AML-193 (cell line): ENCODE results near the gene SFTPB.
"Not testable (repeated sequence)": the region's sequence is repeated elsewhere in the genome, so short reads cannot be mapped to it uniquely, and the experiment has no call there.

Experiments
- DNase-seq, 2 experiments: peaks; one replicate each; lab custom pipeline; 2025; lab: John Stamatoyannopoulos, UW

The SFTPB gene

DNA sequence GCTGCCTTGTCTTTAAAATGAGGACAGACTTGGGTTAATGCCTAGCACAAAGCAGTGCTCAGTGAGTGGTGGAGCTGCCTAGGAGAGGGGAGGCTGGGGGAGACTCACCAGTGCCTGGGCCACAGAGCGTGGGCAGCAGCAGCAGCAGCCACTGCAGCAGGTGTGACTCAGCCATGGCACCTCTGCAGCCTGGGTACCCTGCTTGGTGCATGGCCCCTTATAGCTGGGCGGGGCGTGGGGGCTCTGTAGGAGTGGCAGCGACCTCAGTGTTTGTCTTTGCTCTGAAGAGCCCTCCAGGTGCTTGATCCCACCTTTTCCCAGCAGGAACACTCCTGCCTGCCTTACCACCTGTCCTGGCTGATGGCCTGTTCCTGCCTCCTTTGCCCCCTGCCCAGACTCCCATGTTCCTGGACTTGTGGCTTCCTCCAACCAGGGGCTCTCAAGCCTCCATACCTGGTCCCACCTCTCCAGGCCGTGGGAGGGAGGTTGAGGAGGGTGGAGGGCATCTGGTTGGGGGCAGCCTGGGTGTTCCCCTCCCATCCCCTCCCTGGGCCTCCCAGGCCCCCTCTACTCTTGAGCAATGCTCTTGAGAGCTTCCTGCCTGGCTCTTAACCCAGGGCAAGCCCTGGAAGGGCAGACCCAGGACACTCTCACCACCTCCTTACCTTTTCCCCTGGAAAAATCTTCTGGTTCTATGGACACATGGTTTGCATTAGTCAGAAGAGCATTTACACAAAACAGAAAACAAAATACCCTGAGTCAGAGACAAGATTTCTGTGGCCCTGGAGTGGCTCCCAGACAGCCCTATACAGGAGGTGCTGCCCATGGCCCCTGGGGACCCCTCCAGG is at the start of gene SFTPB:
TSS of gene SFTPB (minus strand) at position 191 of the 848 bp plus-strand sequence. CDS start at position 175, 16 bp downstream.
- no peak for DNase-seq

DNA sequence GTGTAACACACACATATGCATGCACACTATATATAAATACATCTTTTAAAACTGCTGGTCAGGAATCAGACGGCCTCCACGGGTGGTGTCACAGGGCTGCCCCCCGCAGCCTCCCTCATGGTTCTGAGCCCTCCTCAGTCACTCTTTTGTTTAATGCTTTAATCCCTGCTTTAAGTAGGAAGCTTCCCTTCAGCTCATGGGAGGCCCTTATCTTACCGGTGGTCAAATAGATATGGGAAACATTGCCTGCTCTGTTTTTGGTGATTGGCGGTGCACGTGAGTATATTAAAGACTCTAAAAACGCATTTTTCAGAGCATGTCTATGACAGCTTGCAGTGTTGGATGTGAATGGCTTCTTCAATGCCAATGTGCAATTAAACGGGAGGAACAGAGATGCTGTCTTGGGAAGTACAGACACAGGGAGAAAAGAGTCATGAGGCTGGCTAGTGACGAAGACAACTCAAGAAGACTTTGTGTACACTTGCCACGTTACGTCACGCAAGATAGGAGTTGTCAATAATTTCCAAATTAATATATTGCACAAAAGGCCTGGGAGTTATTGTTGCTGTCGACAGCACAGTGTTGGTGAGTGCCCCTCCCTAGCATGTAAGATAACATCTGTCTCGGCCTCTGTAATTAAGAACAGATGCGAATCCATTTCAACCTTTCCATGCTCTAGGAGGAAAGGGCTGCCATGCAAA is 49.5 kb upstream of the SFTPB start:
- DNase-seq = no peak

GRCh38 chr2:85716346-85716914 is 48.4 kb upstream of the SFTPB start:
- DNase-seq = no peak

DNA sequence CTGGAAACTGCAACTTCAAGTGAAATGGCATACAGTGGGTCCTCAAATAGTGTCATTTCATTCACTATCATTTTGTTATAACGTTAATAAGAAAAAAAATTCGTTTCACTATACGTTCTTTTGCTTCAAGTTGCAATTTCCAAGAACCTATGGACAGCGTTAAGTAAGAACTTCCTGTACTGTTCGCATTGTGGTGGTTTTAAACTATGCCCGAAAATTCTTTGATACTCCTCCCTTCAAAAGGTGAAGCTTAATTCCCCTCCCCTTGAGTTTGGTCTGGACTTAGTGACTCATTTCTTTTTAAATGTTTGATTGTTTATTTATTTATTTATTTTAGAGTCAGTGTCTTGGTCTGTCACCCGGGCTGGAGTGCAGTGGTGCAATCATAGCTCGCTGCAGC is 46.8 kb upstream of the SFTPB start:
- DNase-seq = no peak

GRCh38 chr2:85714421-85714820 is 46.4 kb upstream of the SFTPB start:
- DNase-seq = not testable (repeated sequence)

DNA sequence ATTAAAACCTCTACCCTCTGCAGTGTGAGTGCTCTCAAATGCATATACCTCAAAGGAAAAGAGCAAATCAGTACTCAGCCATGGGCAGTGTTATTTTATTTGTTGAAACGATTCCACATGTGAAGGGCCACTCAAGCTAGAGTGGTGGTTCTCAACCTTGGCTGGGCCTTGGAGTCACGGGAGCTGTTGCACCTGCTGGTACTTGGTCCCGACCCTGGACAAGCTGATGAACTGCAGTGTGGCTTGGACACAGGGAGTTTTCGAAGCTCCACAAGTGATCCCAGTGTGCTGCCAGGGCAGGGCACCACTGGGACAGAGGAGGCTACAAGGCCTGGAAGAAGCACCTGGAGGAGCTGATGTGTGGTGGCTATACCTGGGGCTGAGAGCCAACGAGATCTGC is 45.8 kb upstream of the SFTPB start:
- DNase-seq = no peak

GRCh38 chr2:85712849-85713612 is 45.0 kb upstream of the SFTPB start:
- no peak for DNase-seq

- DNase-seq = no peak
Measured at GRCh38 chr2:85712336-85712735, 44.3 kb upstream of the SFTPB start.

- no peak for DNase-seq
Measured at GRCh38 chr2:85711578-85712060, 43.6 kb upstream of the SFTPB start.

DNA sequence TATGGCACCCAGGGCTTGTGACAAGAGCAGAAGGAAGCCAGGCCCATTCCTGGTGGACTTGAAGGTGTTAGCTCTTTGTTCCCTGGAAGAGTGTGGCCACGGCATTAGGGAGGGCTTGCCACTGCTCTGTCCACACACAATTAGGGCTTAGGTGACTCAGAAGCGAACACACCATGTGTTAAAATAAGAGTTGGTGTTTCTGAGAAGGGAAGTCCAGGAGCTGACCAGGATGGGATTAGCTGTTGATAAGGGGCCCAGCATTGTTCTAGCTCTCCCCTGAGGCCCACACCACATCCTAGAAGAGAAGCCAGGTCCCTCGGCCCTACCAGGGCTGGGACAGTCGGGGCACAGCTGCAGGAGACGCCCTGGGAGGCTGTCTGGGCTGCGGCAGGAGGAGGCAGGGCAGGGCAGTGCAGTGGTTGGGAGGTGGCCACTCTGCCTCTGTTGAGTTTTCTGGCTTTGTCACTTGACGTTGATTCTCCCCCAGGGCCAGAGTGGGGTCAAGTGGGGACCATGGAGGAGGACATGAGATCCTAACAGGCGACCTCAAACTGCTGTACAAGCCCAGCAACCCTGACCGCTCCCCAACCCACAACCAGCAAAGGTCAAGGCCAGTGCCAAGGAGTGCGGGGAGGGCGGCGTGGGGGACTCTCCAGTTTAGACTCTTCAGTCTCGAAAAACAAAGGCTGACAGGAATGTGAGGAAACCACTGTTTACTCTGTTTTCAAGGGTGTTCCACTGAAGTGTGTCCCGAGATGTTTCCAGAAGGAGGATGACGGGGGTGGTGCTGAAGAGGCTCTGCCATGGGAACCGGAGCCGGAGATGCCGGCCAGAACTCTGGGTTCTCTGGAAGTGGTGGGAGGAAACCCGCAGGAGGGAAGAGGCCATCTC is 42.9 kb upstream of the SFTPB start:
- DNase-seq = no peak

DNA sequence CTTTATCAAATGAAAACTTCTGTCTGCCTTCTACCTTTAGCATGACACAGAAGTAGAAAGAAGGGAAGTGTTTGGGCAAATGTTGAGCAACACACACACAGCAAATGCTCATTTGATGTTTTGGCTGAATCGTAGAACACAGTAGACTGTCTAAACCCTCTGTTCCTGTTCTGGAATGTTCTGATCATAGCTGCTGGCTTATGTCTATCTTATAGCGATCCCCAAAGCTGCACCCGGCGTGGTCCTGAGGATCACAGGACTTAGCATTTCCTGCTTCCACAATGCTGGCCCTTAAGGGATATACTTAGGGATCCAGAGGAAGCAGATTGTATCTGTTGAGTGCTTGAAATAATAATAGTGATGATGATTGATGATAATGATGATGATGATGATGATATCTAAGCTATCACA is 41.4 kb upstream of the SFTPB start:
- DNase-seq = peak; percentile 52 to 57

- DNase-seq = no peak
Measured at GRCh38 chr2:85708641-85709040, 40.6 kb upstream of the SFTPB start.

DNA sequence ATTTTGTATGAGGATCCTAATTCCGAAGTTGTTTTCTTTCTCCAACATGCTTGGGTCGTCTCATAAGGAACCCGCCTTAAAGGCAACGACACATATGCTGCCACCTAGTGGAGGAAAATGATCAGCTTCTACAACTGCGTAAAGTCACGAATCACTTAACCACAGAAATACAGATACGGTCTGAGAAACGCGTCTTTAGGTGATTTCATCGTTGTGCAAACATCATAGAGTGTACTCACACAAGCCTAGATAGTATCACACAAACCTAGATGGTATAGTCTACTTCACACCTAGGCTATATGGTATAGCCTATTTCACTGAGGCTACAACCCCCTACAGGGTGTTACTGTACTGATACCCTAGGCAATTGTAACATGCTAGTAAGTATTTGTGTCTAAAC is 39.3 kb upstream of the SFTPB start:
- DNase-seq = peak; percentile 82 to 84

GRCh38 chr2:85706599-85707296 is 38.7 kb upstream of the SFTPB start:
- peak; percentile 70 to 83 for DNase-seq

DNA sequence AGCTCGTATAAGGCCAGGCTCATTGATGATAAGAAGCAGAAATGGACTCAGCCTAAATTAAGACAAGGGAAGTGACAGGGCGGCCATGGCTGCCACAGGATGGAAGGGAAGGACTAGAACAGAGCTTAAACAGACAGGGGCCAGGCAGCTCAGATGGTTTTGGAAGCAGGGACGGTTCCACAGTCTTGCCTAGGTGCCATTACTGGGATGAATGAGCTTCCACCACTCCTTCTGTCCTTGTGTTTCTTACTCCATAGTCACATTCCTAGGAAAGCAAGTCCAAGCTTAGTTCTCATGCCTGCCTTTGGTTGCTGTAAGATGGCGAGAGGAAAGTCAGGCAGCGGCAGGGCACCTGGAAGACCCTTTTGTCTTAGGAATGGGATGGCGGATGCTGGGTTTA is 38.1 kb upstream of the SFTPB start:
- DNase-seq = peak in 1 of 2 experiments; percentile 20

DNA sequence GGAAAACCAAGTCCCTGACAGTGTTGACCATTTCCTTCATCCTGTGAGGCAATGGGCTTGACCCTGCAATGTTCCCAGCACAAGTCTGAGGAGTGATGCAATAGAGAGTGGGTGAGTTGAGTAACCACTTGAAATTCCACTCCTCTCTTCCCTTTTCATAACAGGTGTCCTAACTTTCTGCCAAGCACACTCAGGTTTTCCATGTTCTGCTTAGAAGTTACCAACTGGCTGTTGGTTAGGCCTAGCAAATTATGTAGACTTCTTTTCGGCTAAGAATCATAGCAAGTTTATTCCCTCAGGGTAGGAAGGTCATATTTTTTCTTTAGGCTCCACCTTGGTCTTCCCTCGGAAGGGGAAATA is 37.7 kb upstream of the SFTPB start:
- DNase-seq = peak; percentile 65 to 71

- DNase-seq = peak in 1 of 2 experiments; percentile 17
Measured at GRCh38 chr2:85704800-85705679, 37.0 kb upstream of the SFTPB start.

GRCh38 chr2:85704038-85704437 is 36.0 kb upstream of the SFTPB start:
- DNase-seq = no peak

GRCh38 chr2:85703329-85703728 is 35.3 kb upstream of the SFTPB start:
- no peak for DNase-seq
